ENCODE data around the gene TMPRSS2.

Gene TMPRSS2

DNA sequence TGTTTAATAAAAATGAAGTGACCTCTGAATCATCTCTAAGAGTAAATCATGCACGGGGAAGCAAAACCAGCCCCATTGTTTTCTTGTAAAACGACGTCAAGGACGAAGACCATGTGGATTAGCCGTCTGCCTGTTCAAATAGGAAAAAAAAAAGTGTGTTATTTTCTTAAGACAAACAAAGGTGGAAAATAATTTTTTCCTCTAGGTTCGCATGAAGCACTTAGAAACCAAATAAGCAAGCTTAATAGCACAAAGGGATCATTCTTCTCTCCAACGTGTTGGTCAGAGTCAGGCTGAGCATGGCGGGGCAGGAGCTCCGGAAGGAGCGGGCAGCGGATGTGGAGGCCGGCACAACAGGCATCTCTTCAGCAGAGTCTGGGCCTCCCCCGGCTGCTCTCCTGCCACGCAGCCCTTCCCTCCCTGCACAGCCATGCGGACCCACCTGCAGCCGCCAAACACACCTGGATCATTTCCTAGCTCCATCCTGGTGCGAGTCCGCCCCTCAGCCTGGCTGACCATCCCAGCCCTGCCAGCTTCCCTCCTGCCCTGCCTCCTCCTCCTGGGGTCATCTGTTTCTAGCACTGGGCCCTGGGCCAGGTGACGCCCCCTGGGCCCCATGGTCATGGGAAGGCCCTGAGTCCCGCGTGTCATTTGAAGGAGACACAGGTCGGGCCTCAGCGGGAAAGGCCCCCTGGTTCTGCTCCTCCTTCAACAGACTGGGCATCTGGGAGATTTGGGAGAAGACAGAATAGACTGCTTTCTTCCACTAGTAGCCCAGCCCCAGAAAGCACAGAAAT lies 41.7 kb downstream of the TMPRSS2 start:
- Histone ChIP-seq H3K36me3 (ENCODE audit: control insufficient read depth in 2 of 2, insufficient read depth in 2 of 2, low read length in 2 of 2) (no peaks in the 10 kb centered on the region), H3K27me3 (ENCODE audit: control insufficient read depth in 1 of 2, insufficient read depth in 2 of 2, low read length in 2 of 2) (peaks cover 2 to 6% of the 10 kb centered on the region in 2 donors), H3K4me1 (ENCODE audit: control insufficient read depth, insufficient read depth, low read length) (peaks cover 8% of the 10 kb centered on the region), H3K9me3 (ENCODE audit: control insufficient read depth in 2 of 2, low read length in 2 of 2) (no peaks in the 10 kb centered on the region), H3K27ac (ENCODE audit: low read length) (no peak overlapping the region), H3K4me3 (ENCODE audit: low read length in 2 of 2) (no peak overlapping the region), H3K9ac (ENCODE audit: low read length in 2 of 2) (no peak overlapping the region)

DNA sequence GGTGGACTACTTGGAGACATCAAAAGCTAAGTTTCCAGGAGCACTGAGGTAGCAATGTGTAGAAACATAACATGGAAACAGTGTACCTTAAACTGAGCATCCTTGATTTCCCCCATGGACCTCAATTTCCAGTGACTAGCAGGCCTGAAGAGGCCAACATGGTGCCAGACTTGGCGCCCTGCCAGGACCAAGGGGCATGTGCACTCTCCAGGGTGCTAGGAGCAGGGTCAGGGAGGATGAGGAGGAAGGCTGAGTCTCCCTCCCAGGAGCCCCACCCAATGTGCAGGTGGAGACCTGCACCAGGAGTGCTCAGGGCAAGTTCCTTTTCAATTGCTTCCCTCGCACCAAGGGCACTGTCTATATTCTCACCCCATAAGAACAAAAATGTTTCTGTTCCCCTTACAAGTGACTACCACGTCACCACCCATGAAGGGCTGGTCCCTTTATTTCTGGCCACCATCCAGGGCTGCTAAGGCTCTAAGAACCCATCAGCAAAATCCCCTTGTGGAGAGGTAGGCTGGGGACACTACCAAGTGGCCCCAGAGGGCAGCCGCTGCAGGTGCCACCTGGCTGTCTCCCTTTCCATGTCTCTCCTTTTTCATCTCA lies 42.7 kb downstream of the TMPRSS2 start:
- no peaks in the 10 kb centered on the region for H3K36me3 ChIP-seq (ENCODE audit: control insufficient read depth in 2 of 2, insufficient read depth in 2 of 2, low read length in 2 of 2)
- H3K27me3 ChIP-seq (ENCODE audit: control insufficient read depth in 1 of 2, insufficient read depth in 2 of 2, low read length in 2 of 2), result peaks cover 2 to 6% of the 10 kb centered on the region in 2 donors
- no peak overlapping the region for H3K4me3 ChIP-seq (ENCODE audit: low read length in 2 of 2)
- no peak overlapping the region for H3K27ac ChIP-seq (ENCODE audit: low read length)
- H3K9ac ChIP-seq (ENCODE audit: low read length in 2 of 2), result no peak overlapping the region
- H3K9me3 ChIP-seq (ENCODE audit: control insufficient read depth in 2 of 2, low read length in 2 of 2), result no peaks in the 10 kb centered on the region
- peaks cover 10% of the 10 kb centered on the region for H3K4me1 ChIP-seq (ENCODE audit: control insufficient read depth, insufficient read depth, low read length)

DNA sequence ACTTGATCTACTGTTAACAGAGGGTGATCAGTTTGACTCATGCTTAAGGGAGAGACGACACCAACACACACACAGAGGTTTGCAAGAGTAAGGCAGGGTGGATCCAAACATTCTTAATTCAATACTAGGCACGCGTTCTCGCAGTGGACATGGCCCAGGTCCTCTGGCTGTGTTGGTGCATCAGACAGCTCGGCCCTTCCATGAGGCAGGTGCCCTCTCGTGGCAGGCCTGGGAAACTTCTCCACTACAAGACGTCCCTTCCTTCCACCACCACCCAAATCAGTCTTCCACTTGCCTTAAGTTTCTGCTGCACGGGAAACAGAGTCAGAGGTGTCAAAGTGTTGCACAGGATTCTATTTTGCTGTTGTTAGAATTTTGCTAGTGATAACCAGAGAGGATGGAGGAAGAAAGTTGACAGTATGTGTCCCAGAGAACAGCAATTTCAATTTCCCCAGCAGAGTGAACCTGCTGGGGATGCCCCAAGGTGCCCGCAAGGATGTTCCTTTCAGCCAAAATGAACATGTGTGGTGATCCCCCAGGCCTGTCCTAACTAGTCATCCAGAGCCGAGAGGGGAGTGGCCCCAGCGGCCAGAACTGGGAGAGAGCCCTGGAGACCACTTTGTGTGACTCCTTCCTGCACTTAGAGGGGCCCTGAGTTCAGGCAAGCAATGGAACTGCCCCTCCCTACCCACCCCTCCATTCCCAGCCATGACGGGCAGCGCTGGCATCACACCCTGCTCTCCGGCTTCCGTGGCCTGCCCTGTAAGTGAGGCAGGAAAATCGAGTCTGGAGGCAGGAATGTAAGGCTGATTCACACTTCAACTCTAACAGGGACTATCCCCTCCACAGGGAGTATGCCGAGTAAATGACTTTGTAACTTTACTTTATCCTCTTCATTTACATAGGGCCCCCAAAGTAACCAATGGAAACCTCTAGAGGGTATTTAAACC lies 47.1 kb downstream of the TMPRSS2 start:
- Histone ChIP-seq H3K9ac (ENCODE audit: low read length in 2 of 2) (no peak overlapping the region), H3K4me3 (ENCODE audit: low read length in 2 of 2) (no peak overlapping the region), H3K27me3 (ENCODE audit: control insufficient read depth in 1 of 2, insufficient read depth in 2 of 2, low read length in 2 of 2) (peaks cover 0 to 2% of the 10 kb centered on the region in 2 donors), H3K27ac (ENCODE audit: low read length) (no peak overlapping the region), H3K9me3 (ENCODE audit: control insufficient read depth in 2 of 2, low read length in 2 of 2) (no peaks in the 10 kb centered on the region), H3K36me3 (ENCODE audit: control insufficient read depth in 2 of 2, insufficient read depth in 2 of 2, low read length in 2 of 2) (peaks cover 12 to 14% of the 10 kb centered on the region in 2 donors), H3K4me1 (ENCODE audit: control insufficient read depth, insufficient read depth, low read length) (peaks cover 2% of the 10 kb centered on the region)

DNA sequence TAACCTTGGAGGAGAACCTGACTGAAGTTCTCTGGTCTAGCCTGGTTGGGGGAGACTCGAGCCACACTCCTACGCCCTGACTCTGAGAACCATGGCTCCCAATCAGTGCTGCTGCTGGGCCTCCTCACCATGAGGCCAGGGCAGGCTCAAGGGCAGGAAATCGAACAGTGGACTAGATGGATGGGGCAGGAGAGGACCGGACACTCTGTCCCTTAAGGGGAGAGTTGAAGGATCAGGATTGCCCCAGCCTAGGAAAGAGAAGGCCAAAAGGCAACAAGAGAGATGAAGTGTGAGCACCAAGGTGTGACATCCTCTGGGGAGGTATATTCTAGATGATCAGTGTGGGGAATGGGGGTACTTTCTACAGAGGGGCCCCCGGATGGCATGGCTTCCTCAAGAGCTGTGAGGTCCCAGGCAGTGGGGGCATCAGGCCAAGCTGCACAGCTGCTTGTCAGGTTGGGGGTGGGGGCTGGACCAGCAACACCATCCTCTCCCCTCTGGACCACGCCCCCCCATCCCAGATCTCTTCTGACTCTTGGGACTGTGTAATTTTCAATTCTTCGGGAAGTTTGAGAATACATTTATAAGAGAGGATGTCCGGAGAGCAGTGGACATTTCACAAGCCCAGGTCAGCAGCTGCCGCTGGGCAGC lies 47.9 kb downstream of the TMPRSS2 start:
- Histone ChIP-seq H3K9me3 (ENCODE audit: control insufficient read depth in 2 of 2, low read length in 2 of 2) (no peaks in the 10 kb centered on the region), H3K9ac (ENCODE audit: low read length in 2 of 2) (no peak overlapping the region), H3K27ac (ENCODE audit: low read length) (no peak overlapping the region), H3K27me3 (ENCODE audit: control insufficient read depth in 1 of 2, insufficient read depth in 2 of 2, low read length in 2 of 2) (peaks cover 0 to 2% of the 10 kb centered on the region in 2 donors), H3K4me3 (ENCODE audit: low read length in 2 of 2) (no peak overlapping the region), H3K4me1 (ENCODE audit: control insufficient read depth, insufficient read depth, low read length) (peaks cover 2% of the 10 kb centered on the region), H3K36me3 (ENCODE audit: control insufficient read depth in 2 of 2, insufficient read depth in 2 of 2, low read length in 2 of 2) (peaks cover 16 to 18% of the 10 kb centered on the region in 2 donors)

- H3K36me3 ChIP-seq (ENCODE audit: control insufficient read depth in 2 of 2, insufficient read depth in 2 of 2, low read length in 2 of 2), result peaks cover 19 to 22% of the 10 kb centered on the region in 2 donors
- no peak overlapping the region for H3K9ac ChIP-seq (ENCODE audit: low read length in 2 of 2)
- H3K4me1 ChIP-seq (ENCODE audit: control insufficient read depth, insufficient read depth, low read length), result peaks cover 2% of the 10 kb centered on the region
- H3K4me3 ChIP-seq (ENCODE audit: low read length in 2 of 2), result no peak overlapping the region
- H3K27ac ChIP-seq (ENCODE audit: low read length), result no peak overlapping the region
- H3K9me3 ChIP-seq (ENCODE audit: control insufficient read depth in 2 of 2, low read length in 2 of 2), result no peaks in the 10 kb centered on the region
- no peaks in the 10 kb centered on the region for H3K27me3 ChIP-seq (ENCODE audit: control insufficient read depth in 1 of 2, insufficient read depth in 2 of 2, low read length in 2 of 2)
Measured at GRCh38 chr21:41458559-41458958, 49.4 kb downstream of the TMPRSS2 start.

GRCh38 chr21:41458121-41458520 lies 49.8 kb downstream of the TMPRSS2 start:
- H3K9ac ChIP-seq (ENCODE audit: low read length in 2 of 2), result no peak overlapping the region
- H3K4me3 ChIP-seq (ENCODE audit: low read length in 2 of 2), result no peak overlapping the region
- H3K9me3 ChIP-seq (ENCODE audit: control insufficient read depth in 2 of 2, low read length in 2 of 2), result no peaks in the 10 kb centered on the region
- H3K27me3 ChIP-seq (ENCODE audit: control insufficient read depth in 1 of 2, insufficient read depth in 2 of 2, low read length in 2 of 2), result no peaks in the 10 kb centered on the region
- H3K27ac ChIP-seq (ENCODE audit: low read length), result no peak overlapping the region
- peaks cover 2% of the 10 kb centered on the region for H3K4me1 ChIP-seq (ENCODE audit: control insufficient read depth, insufficient read depth, low read length)
- peaks cover 19 to 22% of the 10 kb centered on the region in 2 donors for H3K36me3 ChIP-seq (ENCODE audit: control insufficient read depth in 2 of 2, insufficient read depth in 2 of 2, low read length in 2 of 2)

- H3K36me3 ChIP-seq (ENCODE audit: control insufficient read depth in 2 of 2, insufficient read depth in 2 of 2, low read length in 2 of 2), result peaks cover 25 to 30% of the 10 kb centered on the region in 2 donors
- no peak overlapping the region for H3K4me3 ChIP-seq (ENCODE audit: low read length in 2 of 2)
- H3K9me3 ChIP-seq (ENCODE audit: control insufficient read depth in 2 of 2, low read length in 2 of 2), result no peaks in the 10 kb centered on the region
- no peaks in the 10 kb centered on the region for H3K4me1 ChIP-seq (ENCODE audit: control insufficient read depth, insufficient read depth, low read length)
- H3K27me3 ChIP-seq (ENCODE audit: control insufficient read depth in 1 of 2, insufficient read depth in 2 of 2, low read length in 2 of 2), result no peaks in the 10 kb centered on the region
- no peak overlapping the region for H3K27ac ChIP-seq (ENCODE audit: low read length)
- H3K9ac ChIP-seq (ENCODE audit: low read length in 2 of 2), result no peak overlapping the region
Measured at GRCh38 chr21:41453761-41454160, 54.2 kb downstream of the TMPRSS2 start.

GRCh38 chr21:41453198-41453597 lies 54.8 kb downstream of the TMPRSS2 start:
- Histone ChIP-seq H3K9ac (ENCODE audit: low read length in 2 of 2) (no peak overlapping the region), H3K36me3 (ENCODE audit: control insufficient read depth in 2 of 2, insufficient read depth in 2 of 2, low read length in 2 of 2) (peaks cover 20 to 30% of the 10 kb centered on the region in 2 donors)

GRCh38 chr21:41451753-41452676 lies 55.9 kb downstream of the TMPRSS2 start:
- Histone ChIP-seq H3K4me3 (ENCODE audit: low read length in 2 of 2) (no peak overlapping the region), H3K9me3 (ENCODE audit: control insufficient read depth in 2 of 2, low read length in 2 of 2) (no peaks in the 10 kb centered on the region), H3K4me1 (ENCODE audit: control insufficient read depth, insufficient read depth, low read length) (no peaks in the 10 kb centered on the region), H3K36me3 (ENCODE audit: control insufficient read depth in 2 of 2, insufficient read depth in 2 of 2, low read length in 2 of 2) (peaks cover 24 to 28% of the 10 kb centered on the region in 2 donors), H3K27ac (ENCODE audit: low read length) (no peak overlapping the region), H3K27me3 (ENCODE audit: control insufficient read depth in 1 of 2, insufficient read depth in 2 of 2, low read length in 2 of 2) (no peaks in the 10 kb centered on the region), H3K9ac (ENCODE audit: low read length in 2 of 2) (no peak overlapping the region)

More at GRCh38 chr21:41453198-41453597, 54.8 kb downstream of the TMPRSS2 start:
- no peaks in the 10 kb centered on the region for H3K4me1 ChIP-seq (ENCODE audit: control insufficient read depth, insufficient read depth, low read length)
- no peaks in the 10 kb centered on the region for H3K9me3 ChIP-seq (ENCODE audit: control insufficient read depth in 2 of 2, low read length in 2 of 2)
- no peaks in the 10 kb centered on the region for H3K27me3 ChIP-seq (ENCODE audit: control insufficient read depth in 1 of 2, insufficient read depth in 2 of 2, low read length in 2 of 2)
- no peak overlapping the region for H3K4me3 ChIP-seq (ENCODE audit: low read length in 2 of 2)
- no peak overlapping the region for H3K27ac ChIP-seq (ENCODE audit: low read length)
